Measurements from ENCODE around the gene ATP2B2.

The ATP2B2 gene

GRCh38 chr3:10349801-10350200 is 155.6 kb downstream of the ATP2B2 start:
- no peak overlapping the region for H3K27ac ChIP-seq (ENCODE audit: low read length)
- H3K36me3 ChIP-seq (ENCODE audit: control insufficient read depth in 1 of 2, insufficient read depth in 2 of 2, low read length in 2 of 2) = no peaks in the 10 kb centered on the region
- H3K4me3 ChIP-seq (ENCODE audit: low read depth in 1 of 2, low read length in 2 of 2) = no peak overlapping the region
- H3K9me3 ChIP-seq (ENCODE audit: control insufficient read depth in 1 of 2, low read length in 2 of 2) = no peaks in the 10 kb centered on the region
- no peaks in the 10 kb centered on the region for H3K27me3 ChIP-seq (ENCODE audit: low read depth, low read length)
- peaks cover 0 to 8% of the 10 kb centered on the region in 2 donors for H3K4me1 ChIP-seq (ENCODE audit: control insufficient read depth in 1 of 2, insufficient read depth in 2 of 2, low read length in 2 of 2)

DNA sequence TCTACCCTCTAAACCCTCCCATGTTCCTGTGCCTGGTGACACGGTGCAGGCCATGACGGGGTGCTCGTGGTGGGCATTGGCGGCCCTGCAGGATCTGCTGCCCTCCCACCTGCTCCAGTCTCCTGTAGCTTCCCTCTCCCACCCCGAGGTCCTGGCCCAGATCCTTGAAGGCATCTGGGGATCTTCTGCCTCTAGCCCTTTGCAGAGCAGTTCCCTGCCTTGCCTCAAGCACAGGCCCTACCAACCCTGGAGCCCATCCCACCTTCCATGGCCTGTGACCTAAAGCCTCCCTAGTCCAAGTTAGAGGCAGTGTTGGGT is 157.0 kb downstream of the ATP2B2 start:
- Histone ChIP-seq H3K36me3 (ENCODE audit: control insufficient read depth in 1 of 2, insufficient read depth in 2 of 2, low read length in 2 of 2) (no peaks in the 10 kb centered on the region), H3K4me1 (ENCODE audit: control insufficient read depth in 1 of 2, insufficient read depth in 2 of 2, low read length in 2 of 2) (peaks cover 0 to 5% of the 10 kb centered on the region in 2 donors), H3K27ac (ENCODE audit: low read length) (no peak overlapping the region), H3K27me3 (ENCODE audit: low read depth, low read length) (no peaks in the 10 kb centered on the region), H3K4me3 (ENCODE audit: low read depth in 1 of 2, low read length in 2 of 2) (no peak overlapping the region), H3K9me3 (ENCODE audit: control insufficient read depth in 1 of 2, low read length in 2 of 2) (no peaks in the 10 kb centered on the region)

GRCh38 chr3:10347648-10348403 is 157.6 kb downstream of the ATP2B2 start:
- no peak overlapping the region for H3K27ac ChIP-seq (ENCODE audit: low read length)
- no peaks in the 10 kb centered on the region for H3K27me3 ChIP-seq (ENCODE audit: low read depth, low read length)
- no peaks in the 10 kb centered on the region for H3K36me3 ChIP-seq (ENCODE audit: control insufficient read depth in 1 of 2, insufficient read depth in 2 of 2, low read length in 2 of 2)

DNA sequence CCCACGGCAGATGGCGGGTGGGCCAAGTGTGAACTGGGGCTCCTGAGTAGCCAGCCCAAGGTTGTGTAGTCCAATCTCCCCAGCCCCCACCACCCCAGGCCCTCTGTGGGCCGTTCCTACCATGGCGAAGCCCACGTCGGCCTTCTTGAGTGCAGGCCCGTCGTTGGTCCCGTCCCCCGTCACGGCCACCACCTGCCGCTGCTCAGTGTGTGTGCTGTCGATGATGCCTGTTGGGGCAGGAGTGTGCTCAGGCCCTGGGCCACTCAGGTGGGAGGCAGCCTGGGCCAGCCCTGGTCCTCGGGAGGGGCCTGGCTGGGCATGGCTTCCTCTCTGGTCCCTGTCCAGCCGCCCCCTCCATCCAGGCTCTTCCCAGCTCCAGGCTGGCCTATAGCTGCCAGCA is 159.5 kb downstream of the ATP2B2 start:
- H3K9me3 ChIP-seq (ENCODE audit: control insufficient read depth in 1 of 2, low read length in 2 of 2) = no peaks in the 10 kb centered on the region
- H3K27ac ChIP-seq (ENCODE audit: low read length) = no peak overlapping the region
- no peaks in the 10 kb centered on the region for H3K4me1 ChIP-seq (ENCODE audit: control insufficient read depth in 1 of 2, insufficient read depth in 2 of 2, low read length in 2 of 2)
- no peaks in the 10 kb centered on the region for H3K27me3 ChIP-seq (ENCODE audit: low read depth, low read length)
- no peak overlapping the region for H3K4me3 ChIP-seq (ENCODE audit: low read depth in 1 of 2, low read length in 2 of 2)
- no peaks in the 10 kb centered on the region for H3K36me3 ChIP-seq (ENCODE audit: control insufficient read depth in 1 of 2, insufficient read depth in 2 of 2, low read length in 2 of 2)

More at GRCh38 chr3:10347648-10348403, 157.6 kb downstream of the ATP2B2 start:
- no peak overlapping the region for H3K4me3 ChIP-seq (ENCODE audit: low read depth in 1 of 2, low read length in 2 of 2)
- peaks cover 0 to 5% of the 10 kb centered on the region in 2 donors for H3K4me1 ChIP-seq (ENCODE audit: control insufficient read depth in 1 of 2, insufficient read depth in 2 of 2, low read length in 2 of 2)
- H3K9me3 ChIP-seq (ENCODE audit: control insufficient read depth in 1 of 2, low read length in 2 of 2) = no peaks in the 10 kb centered on the region

DNA sequence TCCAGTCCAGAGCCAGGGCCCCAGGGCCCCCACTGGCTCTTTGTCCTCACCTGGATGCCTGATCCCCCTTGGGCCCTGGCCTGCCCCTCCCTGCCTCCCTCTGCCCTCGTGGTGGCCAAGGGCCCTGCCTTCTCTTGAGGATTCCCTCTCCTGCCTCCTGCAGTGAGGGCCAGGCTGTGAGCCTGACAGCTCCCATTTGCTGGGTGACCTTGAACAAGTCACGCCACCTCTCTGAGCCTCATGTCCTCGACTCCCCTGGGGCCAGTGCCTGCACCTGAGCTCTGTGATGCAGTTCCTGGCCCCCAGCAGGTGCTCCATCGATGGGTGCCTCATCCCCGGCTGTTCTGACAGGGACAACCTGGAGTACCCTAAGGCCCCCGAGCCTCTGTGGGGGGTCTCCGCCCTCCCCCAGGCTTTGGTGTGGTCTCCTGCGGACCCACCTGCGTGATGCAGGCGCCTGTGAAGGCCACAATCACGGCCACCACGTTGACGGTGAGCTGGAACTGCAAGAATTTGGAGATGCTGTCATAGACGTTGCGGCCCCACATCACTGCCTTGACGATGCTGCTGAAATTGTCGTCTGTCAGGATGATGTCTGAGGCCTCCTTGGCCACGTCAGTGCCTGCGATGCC is 160.3 kb downstream of the ATP2B2 start:
- Histone ChIP-seq H3K4me3 (ENCODE audit: low read depth in 1 of 2, low read length in 2 of 2) (no peak overlapping the region), H3K36me3 (ENCODE audit: control insufficient read depth in 1 of 2, insufficient read depth in 2 of 2, low read length in 2 of 2) (no peaks in the 10 kb centered on the region), H3K27me3 (ENCODE audit: low read depth, low read length) (no peaks in the 10 kb centered on the region), H3K27ac (ENCODE audit: low read length) (no peak overlapping the region), H3K9me3 (ENCODE audit: control insufficient read depth in 1 of 2, low read length in 2 of 2) (no peaks in the 10 kb centered on the region), H3K4me1 (ENCODE audit: control insufficient read depth in 1 of 2, insufficient read depth in 2 of 2, low read length in 2 of 2) (no peaks in the 10 kb centered on the region)

DNA sequence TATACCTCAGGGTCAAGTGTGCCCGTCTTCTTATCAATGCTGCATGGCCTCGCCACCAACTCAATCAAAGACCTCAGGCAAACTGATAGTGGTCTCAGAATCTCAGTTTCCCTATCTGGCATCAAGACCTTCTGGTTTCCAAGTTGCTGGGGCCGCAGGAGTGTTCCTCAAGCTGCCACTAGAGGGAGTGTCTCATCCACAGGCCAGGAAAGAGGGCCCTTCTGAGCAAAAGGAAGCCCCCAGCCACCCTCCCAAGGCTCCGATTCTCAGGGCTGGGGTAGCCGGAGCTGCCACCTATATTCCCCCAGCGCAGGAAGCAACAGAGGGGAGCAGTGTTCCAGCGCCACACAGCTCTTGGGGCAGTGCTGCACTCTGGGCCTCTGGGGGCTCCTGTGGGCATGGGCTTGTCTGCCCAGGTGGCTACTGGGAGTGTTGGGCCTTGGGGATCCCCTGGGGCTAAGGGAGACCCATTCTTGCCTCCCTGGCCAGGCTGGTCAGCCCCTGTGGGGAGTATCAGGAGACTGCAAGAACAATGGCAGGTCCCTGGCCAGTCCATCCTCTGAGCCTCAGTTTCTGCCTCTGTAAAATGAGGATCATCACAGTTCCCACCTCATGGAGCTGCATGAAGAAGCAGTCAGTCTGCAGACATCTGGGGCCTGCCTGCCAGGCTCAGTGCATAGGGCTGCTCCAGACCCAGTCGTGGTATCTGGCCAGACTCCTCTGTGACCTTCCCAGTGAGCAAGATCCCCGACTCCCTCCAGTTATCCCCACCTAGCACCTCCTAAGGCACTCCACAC is 161.0 kb downstream of the ATP2B2 start:
- Histone ChIP-seq H3K27me3 (ENCODE audit: low read depth, low read length) (no peaks in the 10 kb centered on the region), H3K4me3 (ENCODE audit: low read depth in 1 of 2, low read length in 2 of 2) (no peak overlapping the region), H3K9me3 (ENCODE audit: control insufficient read depth in 1 of 2, low read length in 2 of 2) (no peaks in the 10 kb centered on the region), H3K36me3 (ENCODE audit: control insufficient read depth in 1 of 2, insufficient read depth in 2 of 2, low read length in 2 of 2) (no peaks in the 10 kb centered on the region), H3K27ac (ENCODE audit: low read length) (no peak overlapping the region), H3K4me1 (ENCODE audit: control insufficient read depth in 1 of 2, insufficient read depth in 2 of 2, low read length in 2 of 2) (no peaks in the 10 kb centered on the region)

DNA sequence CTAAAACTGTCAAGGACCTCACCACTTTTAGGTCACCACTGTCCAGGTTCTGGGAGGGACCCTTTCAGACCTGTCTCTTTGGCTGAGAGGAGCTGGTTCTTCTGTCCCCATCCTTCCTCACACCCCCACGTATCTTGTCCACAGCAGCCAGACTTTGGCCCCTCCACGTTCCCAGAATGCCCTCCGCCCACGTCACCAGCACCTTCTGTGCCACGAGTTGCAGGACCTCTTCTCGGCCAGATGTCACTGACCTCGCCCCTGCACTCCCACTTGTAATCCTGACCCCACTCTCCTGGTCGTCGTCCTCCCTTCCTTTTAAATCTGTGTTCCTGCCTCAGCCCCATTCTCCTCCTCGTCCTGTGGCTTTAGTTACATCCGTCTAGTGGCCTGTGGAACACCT is 161.9 kb downstream of the ATP2B2 start:
- H3K27ac ChIP-seq (ENCODE audit: low read length) = no peak overlapping the region
- no peaks in the 10 kb centered on the region for H3K9me3 ChIP-seq (ENCODE audit: control insufficient read depth in 1 of 2, low read length in 2 of 2)
- H3K27me3 ChIP-seq (ENCODE audit: low read depth, low read length) = no peaks in the 10 kb centered on the region
- no peak overlapping the region for H3K4me3 ChIP-seq (ENCODE audit: low read depth in 1 of 2, low read length in 2 of 2)
- no peaks in the 10 kb centered on the region for H3K4me1 ChIP-seq (ENCODE audit: control insufficient read depth in 1 of 2, insufficient read depth in 2 of 2, low read length in 2 of 2)
- no peaks in the 10 kb centered on the region for H3K36me3 ChIP-seq (ENCODE audit: control insufficient read depth in 1 of 2, insufficient read depth in 2 of 2, low read length in 2 of 2)

DNA sequence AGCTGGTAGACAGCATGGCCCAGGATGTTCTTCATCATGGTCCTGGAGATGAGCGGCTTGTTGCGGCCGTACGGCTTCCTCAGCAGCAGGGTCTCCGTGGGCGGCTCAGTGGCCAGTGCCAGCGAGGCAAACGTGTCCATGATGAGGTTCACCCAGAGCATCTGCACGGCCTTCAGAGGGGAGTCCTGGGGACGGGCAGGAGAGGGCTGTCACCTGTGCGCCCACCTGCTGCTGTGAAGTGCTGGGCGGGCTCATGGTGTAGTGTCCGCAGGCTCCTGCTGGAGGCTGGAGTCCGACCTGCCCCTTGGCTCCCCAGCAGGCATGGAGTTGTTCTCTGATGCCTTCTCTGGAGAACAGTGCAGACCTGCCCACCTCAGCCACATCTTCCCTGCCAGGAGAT is 162.6 kb downstream of the ATP2B2 start:
- Histone ChIP-seq H3K27me3 (ENCODE audit: low read depth, low read length) (no peaks in the 10 kb centered on the region), H3K4me3 (ENCODE audit: low read depth in 1 of 2, low read length in 2 of 2) (no peak overlapping the region), H3K9me3 (ENCODE audit: control insufficient read depth in 1 of 2, low read length in 2 of 2) (no peaks in the 10 kb centered on the region), H3K36me3 (ENCODE audit: control insufficient read depth in 1 of 2, insufficient read depth in 2 of 2, low read length in 2 of 2) (no peaks in the 10 kb centered on the region), H3K4me1 (ENCODE audit: control insufficient read depth in 1 of 2, insufficient read depth in 2 of 2, low read length in 2 of 2) (no peaks in the 10 kb centered on the region), H3K27ac (ENCODE audit: low read length) (no peak overlapping the region)

GRCh38 chr3:10341901-10342398 is 163.4 kb downstream of the ATP2B2 start:
- Histone ChIP-seq H3K27ac (ENCODE audit: low read length) (no peak overlapping the region), H3K4me3 (ENCODE audit: low read depth in 1 of 2, low read length in 2 of 2) (no peak overlapping the region), H3K27me3 (ENCODE audit: low read depth, low read length) (no peaks in the 10 kb centered on the region), H3K36me3 (ENCODE audit: control insufficient read depth in 1 of 2, insufficient read depth in 2 of 2, low read length in 2 of 2) (no peaks in the 10 kb centered on the region), H3K9me3 (ENCODE audit: control insufficient read depth in 1 of 2, low read length in 2 of 2) (no peaks in the 10 kb centered on the region), H3K4me1 (ENCODE audit: control insufficient read depth in 1 of 2, insufficient read depth in 2 of 2, low read length in 2 of 2) (no peaks in the 10 kb centered on the region)

- Histone ChIP-seq H3K4me3 (ENCODE audit: low read depth in 1 of 2, low read length in 2 of 2) (no peak overlapping the region), H3K9me3 (ENCODE audit: control insufficient read depth in 1 of 2, low read length in 2 of 2) (no peaks in the 10 kb centered on the region), H3K27ac (ENCODE audit: low read length) (no peak overlapping the region)
These were observed 164.9 kb downstream of the ATP2B2 start for GRCh38 chr3:10340476-10340875.

DNA sequence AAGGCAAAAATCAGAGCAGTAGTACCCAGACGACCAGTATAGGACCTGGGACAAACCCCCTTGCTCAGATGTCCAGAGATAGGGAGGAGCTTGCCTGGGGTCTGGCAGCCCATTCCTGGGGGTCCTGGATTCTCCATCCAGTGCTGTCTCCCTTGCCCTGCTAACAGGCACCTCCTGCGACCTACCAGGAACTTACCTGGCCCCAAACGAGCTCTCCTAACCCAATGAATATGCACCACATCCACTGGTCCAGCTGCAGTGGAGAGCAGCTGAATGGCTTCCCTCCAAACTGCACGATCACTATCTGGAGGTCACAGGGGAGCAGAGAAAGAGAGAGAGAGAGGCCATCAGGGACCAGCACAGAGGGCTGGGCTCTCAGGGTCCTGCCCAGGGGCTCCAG is 165.3 kb downstream of the ATP2B2 start:
- H3K9me3 ChIP-seq (ENCODE audit: control insufficient read depth in 1 of 2, low read length in 2 of 2) = no peaks in the 10 kb centered on the region
- no peaks in the 10 kb centered on the region for H3K36me3 ChIP-seq (ENCODE audit: control insufficient read depth in 1 of 2, insufficient read depth in 2 of 2, low read length in 2 of 2)
- H3K4me3 ChIP-seq (ENCODE audit: low read depth in 1 of 2, low read length in 2 of 2) = no peak overlapping the region
- no peak overlapping the region for H3K27ac ChIP-seq (ENCODE audit: low read length)
- H3K27me3 ChIP-seq (ENCODE audit: low read depth, low read length) = no peaks in the 10 kb centered on the region
- no peaks in the 10 kb centered on the region for H3K4me1 ChIP-seq (ENCODE audit: control insufficient read depth in 1 of 2, insufficient read depth in 2 of 2, low read length in 2 of 2)

More at GRCh38 chr3:10340476-10340875, 164.9 kb downstream of the ATP2B2 start:
- H3K4me1 ChIP-seq (ENCODE audit: control insufficient read depth in 1 of 2, insufficient read depth in 2 of 2, low read length in 2 of 2) = no peaks in the 10 kb centered on the region
- H3K36me3 ChIP-seq (ENCODE audit: control insufficient read depth in 1 of 2, insufficient read depth in 2 of 2, low read length in 2 of 2) = no peaks in the 10 kb centered on the region
- H3K27me3 ChIP-seq (ENCODE audit: low read depth, low read length) = no peaks in the 10 kb centered on the region
